HPDE6-E6E7 (cell line): ENCODE results near the gene SYPL1.
"Not testable (repeated sequence)": the region's sequence is repeated elsewhere in the genome, so short reads cannot be mapped to it uniquely, and the experiment has no call there.

Source experiments
- DNase-seq: peaks from one replicate; pipeline ENCODE4 v3.0.0; 2011; ENCODE audit warnings: missing footprints; ENCODE audit errors: extremely low spot score

SYPL1 gene

GRCh38 chr7:106112118-106112971 lies at the start of gene SYPL1:
TSS of gene SYPL1 (minus strand) at chr7:106112312. CDS start at chr7:106112208, 104 bp downstream.
- DNase-seq, result peak; percentile 84

- DNase-seq, result no peak
Measured at GRCh38 chr7:106155027-106155426, 42.9 kb upstream of the SYPL1 start.

GRCh38 chr7:106153891-106154449 lies 41.9 kb upstream of the SYPL1 start:
- DNase-seq, result peak; percentile 80

GRCh38 chr7:106152313-106152665 lies 40.2 kb upstream of the SYPL1 start:
- no peak for DNase-seq

GRCh38 chr7:106151459-106152312 lies 39.6 kb upstream of the SYPL1 start:
- DNase-seq, result no peak

GRCh38 chr7:106143711-106144337 lies 31.7 kb upstream of the SYPL1 start:
- DNase-seq, result no peak

- DNase-seq, result no peak
Measured at GRCh38 chr7:106142136-106142535, 30.0 kb upstream of the SYPL1 start.

GRCh38 chr7:106140406-106141173 lies 28.5 kb upstream of the SYPL1 start:
- DNase-seq, result no peak

- no peak for DNase-seq
Measured at GRCh38 chr7:106139265-106140251, 27.4 kb upstream of the SYPL1 start.

GRCh38 chr7:106138776-106139175 lies 26.7 kb upstream of the SYPL1 start:
- DNase-seq, result no peak

GRCh38 chr7:106138181-106138580 lies 26.1 kb upstream of the SYPL1 start:
- DNase-seq, result not testable (repeated sequence)

- DNase-seq, result no peak
Measured at GRCh38 chr7:106134241-106134640, 22.1 kb upstream of the SYPL1 start.

GRCh38 chr7:106129291-106129690 lies 17.2 kb upstream of the SYPL1 start:
- no peak for DNase-seq

- DNase-seq, result no peak
Measured at GRCh38 chr7:106128836-106129235, 16.7 kb upstream of the SYPL1 start.

GRCh38 chr7:106127984-106128780 lies 16.1 kb upstream of the SYPL1 start:
- no peak for DNase-seq

- peak; percentile 29 for DNase-seq
Measured at GRCh38 chr7:106126170-106126938, 14.2 kb upstream of the SYPL1 start.

GRCh38 chr7:106125417-106125816 lies 13.3 kb upstream of the SYPL1 start:
- no peak for DNase-seq

- DNase-seq, result no peak
Measured at GRCh38 chr7:106124186-106124585, 12.1 kb upstream of the SYPL1 start.
